ENCODE measurements around the gene HNRNPAB.

GRCh38 chr5:178246624-178247279 is 42.4 kb downstream of the HNRNPAB start:
- TF ChIP-seq FOXA1 (IDR thresholded peaks at IDR 0.05) = no peak
- no peak for TF ChIP-seq MAX (IDR thresholded peaks at IDR 0.05)
